SK-N-MC (cell line): ENCODE results near the gene FAM110A.
"Not testable (repeated sequence)": the region's sequence is repeated elsewhere in the genome, so short reads cannot be mapped to it uniquely, and the experiment has no call there.

Experiments used
- DNase-seq: peaks from one replicate; pipeline ENCODE4 v3.0.0-alpha.2; 2011; ENCODE audit warnings: low read depth, low spot score
- H3K27ac ChIP-seq: fragments of 200-600 bp; sonication (generic); 2 replicates; pipeline ENCODE4 v1.5.1; 2016; ENCODE audit warnings: mixed run types
- H3K36me3 ChIP-seq: fragments of 200-600 bp; sonication (generic); 2 replicates; pipeline ENCODE4 v1.6.1; 2017; ENCODE audit warnings: antibody characterized with exemption, low read length, mixed read lengths; ENCODE audit not compliant: insufficient read depth
- H3K4me3 ChIP-seq: fragments of 200-600 bp; sonication (generic); 2 replicates; pipeline ENCODE4 v1.5.1; 2016
- H3K9ac ChIP-seq: fragments of 200-600 bp; sonication (generic); 2 replicates; pipeline ENCODE4 v1.8.0; 2017; ENCODE audit warnings: mixed run types, mixed read lengths; ENCODE audit not compliant: insufficient read length
- H3K9me3 ChIP-seq: fragments of 200-600 bp; sonication (generic); 2 replicates; pipeline ENCODE4 v1.6.1; 2017; ENCODE audit warnings: low read depth, mild to moderate bottlenecking, antibody characterized with exemption, low read length, moderate library complexity, mixed read lengths
- EZH2 ChIP-seq: fragments of 200-600 bp; sonication (generic); IDR thresholded peaks from one replicate; pipeline ENCODE4 v1.6.1; 2017; ENCODE audit warnings: antibody characterized with exemption
- FOXP2 ChIP-seq: optimal IDR thresholded peaks from 2 replicates; pipeline ENCODE3; 2011; ENCODE audit warnings: mild to moderate bottlenecking, moderate library complexity; ENCODE audit not compliant: insufficient read depth; ENCODE audit errors: extremely low read length, control extremely low read depth
- POLR2AphosphoS5 ChIP-seq: IDR thresholded peaks from 2 replicates; pipeline ENCODE4 v1.6.1; 2012; ENCODE audit warnings: mild to moderate bottlenecking, low read depth, low read length, borderline replicate concordance

FAM110A gene

DNA sequence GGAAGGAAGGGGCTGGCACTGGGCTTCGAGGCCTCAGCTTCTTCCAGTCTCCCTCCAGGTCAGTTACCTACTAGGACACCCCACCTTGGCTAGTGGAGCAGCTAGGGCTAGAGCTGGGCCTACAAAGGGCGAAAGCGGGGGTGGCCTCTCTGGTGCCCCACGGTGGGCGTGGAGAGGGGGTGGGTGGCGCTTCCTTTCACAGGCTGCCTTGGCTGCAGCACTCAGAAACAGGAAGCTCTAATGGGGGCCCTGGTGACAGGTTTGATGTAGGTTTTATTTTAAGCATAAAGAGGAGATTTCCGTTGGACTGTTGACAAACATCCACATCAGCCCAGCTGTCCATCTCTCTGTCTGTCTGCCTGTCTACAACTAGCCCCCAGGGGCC, 13.4 kb downstream of the FAM110A start:
- H3K4me3 ChIP-seq: no peak overlapping the region
- no peak overlapping the region for H3K27ac ChIP-seq
- TF ChIP-seq EZH2: no peak
- TF ChIP-seq POLR2AphosphoS5: no peak
- no peak for TF ChIP-seq FOXP2
- no peak overlapping the region for H3K9ac ChIP-seq
- no peaks in the 10 kb centered on the region for H3K9me3 ChIP-seq
- DNase-seq: no peak
- H3K36me3 ChIP-seq: no peaks in the 10 kb centered on the region

DNA sequence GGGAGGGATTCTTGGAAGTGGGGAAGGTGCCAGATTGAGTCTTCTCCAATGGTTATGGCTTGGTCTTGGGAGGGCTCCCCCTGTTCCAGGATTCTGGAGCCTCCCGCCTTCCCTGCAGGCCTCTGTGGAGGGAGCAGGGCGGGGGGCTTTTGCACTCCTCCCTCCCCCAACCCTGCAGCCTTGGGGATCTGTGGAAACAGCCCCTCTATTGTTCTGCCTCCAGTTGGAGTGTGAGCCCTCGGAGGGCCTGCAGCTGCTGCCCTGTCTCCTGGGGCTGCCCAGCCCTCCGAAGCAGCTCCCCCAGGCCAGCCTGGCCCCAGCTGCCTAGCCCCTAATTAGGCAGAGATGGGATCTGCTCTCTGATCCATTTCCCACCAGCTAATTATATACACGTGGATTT, 14.7 kb downstream of the FAM110A start:
- Histone ChIP-seq H3K4me3 (no peak overlapping the region), H3K27ac (no peak overlapping the region), H3K36me3 (no peaks in the 10 kb centered on the region), H3K9ac (no peak overlapping the region), H3K9me3 (no peaks in the 10 kb centered on the region)
- TF ChIP-seq FOXP2: no peak
- no peak for TF ChIP-seq EZH2
- TF ChIP-seq POLR2AphosphoS5: no peak
- no peak for DNase-seq

- not testable (repeated sequence) for H3K9ac ChIP-seq, H3K27ac ChIP-seq, DNase-seq, H3K9me3 ChIP-seq, H3K4me3 ChIP-seq, H3K36me3 ChIP-seq
These were observed 15.2 kb downstream of the FAM110A start for GRCh38 chr20:848731-849130.

- no peak for DNase-seq
- TF ChIP-seq FOXP2: no peak
- TF ChIP-seq EZH2: no peak
- TF ChIP-seq POLR2AphosphoS5: no peak
- Histone ChIP-seq H3K4me3 (no peak overlapping the region), H3K9me3 (no peaks in the 10 kb centered on the region), H3K36me3 (no peaks in the 10 kb centered on the region), H3K9ac (no peak overlapping the region), H3K27ac (no peak overlapping the region)
These were observed 20.0 kb downstream of the FAM110A start for GRCh38 chr20:853406-853996.

DNA sequence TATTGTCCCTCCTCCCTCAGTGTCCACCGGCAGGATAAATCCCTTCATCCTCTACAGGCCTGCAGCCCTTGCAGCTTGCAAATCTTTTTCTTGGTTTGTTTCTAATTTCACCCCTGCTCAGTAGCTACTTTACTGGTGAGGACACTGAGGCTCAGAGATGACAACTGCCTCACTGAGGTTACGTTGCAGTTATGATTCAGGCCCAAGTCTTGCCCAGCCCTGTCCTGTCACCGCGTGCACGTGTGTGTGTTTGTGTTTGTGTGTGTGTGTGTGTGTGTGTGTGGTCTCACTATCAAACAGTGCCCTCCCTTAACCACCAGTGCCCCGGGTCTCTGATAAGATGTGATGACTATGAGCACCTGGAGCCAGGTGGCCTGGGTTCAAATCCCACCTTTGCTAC, 21.1 kb downstream of the FAM110A start:
- DNase-seq: no peak
- no peaks in the 10 kb centered on the region for H3K36me3 ChIP-seq
- no peak overlapping the region for H3K4me3 ChIP-seq
- no peak overlapping the region for H3K27ac ChIP-seq
- TF ChIP-seq POLR2AphosphoS5: no peak
- TF ChIP-seq FOXP2: no peak
- no peak for TF ChIP-seq EZH2
- H3K9me3 ChIP-seq: no peaks in the 10 kb centered on the region
- H3K9ac ChIP-seq: no peak overlapping the region

DNA sequence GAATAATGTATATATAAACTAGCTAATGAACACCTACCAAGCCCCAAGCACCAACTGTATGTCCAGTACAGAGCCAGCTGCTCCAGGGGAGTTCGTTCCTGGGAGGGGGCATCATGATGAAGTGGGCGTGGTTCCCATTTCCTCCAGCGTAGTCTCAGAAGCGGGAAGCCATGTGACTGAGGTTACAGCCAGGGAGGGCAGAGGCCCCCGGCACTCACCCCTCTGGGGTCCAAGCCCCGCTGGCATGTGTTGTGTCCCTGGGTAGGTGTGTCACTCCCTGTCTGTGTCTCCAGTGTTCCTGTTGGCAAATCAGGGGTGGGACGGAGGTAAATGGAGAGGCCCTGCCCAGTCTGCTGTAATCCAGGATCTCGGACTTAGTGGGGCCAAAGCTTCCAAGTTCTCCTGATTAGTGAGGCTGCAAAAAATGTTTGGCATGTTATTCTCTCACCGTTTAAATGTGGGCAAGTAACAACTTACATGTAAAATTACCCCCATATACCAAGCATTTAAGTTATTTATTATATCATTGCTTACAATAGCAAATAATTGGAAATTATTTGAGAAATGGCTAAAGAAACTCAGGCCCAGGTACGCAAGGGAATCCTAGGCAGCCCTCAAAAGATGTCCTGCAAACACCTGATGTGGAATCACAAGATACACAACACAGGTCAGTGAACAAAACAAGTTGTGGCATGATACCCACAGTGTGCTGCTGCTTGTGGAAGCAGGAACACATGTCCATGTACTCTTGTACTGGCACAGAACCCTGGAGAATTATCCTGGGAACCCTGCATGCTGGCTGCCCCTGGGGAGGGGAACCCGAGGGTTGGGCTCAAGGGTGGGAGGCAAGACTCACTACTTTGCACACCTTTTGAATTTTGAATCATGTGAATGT, 22.2 kb downstream of the FAM110A start:
- H3K4me3 ChIP-seq: no peak overlapping the region
- H3K9me3 ChIP-seq: no peaks in the 10 kb centered on the region
- no peak overlapping the region for H3K9ac ChIP-seq
- TF ChIP-seq POLR2AphosphoS5 (no peak), EZH2 (no peak), FOXP2 (no peak)
- no peak overlapping the region for H3K27ac ChIP-seq
- no peaks in the 10 kb centered on the region for H3K36me3 ChIP-seq
- no peak for DNase-seq

DNA sequence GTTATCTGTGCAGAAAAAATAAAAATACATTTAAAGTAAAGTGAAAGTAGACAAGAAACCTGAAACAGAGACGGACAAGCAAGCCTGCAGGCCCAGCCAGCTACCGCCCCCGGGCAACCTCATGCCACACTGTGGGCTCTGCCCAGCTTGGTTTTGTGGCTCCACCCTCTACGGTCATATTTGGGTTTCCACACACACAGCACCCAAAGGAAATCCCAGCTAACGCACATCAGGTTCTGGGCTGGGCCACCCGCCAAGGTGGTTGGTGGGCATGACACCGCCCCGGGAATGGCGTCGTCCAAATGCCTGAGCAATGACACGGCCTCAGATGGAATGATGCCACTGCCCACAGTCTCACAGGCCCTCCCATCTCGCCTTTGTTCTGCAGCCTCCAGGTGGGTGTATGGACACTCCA, 22.9 kb downstream of the FAM110A start:
- Histone ChIP-seq H3K9ac (no peak overlapping the region), H3K27ac (no peak overlapping the region), H3K4me3 (no peak overlapping the region), H3K36me3 (no peaks in the 10 kb centered on the region), H3K9me3 (no peaks in the 10 kb centered on the region)
- TF ChIP-seq FOXP2 (no peak), POLR2AphosphoS5 (no peak), EZH2 (no peak)
- DNase-seq: no peak

GRCh38 chr20:858011-858410, 24.5 kb downstream of the FAM110A start:
- Histone ChIP-seq H3K36me3 (no peaks in the 10 kb centered on the region), H3K9me3 (no peaks in the 10 kb centered on the region), H3K9ac (no peak overlapping the region), H3K27ac (no peak overlapping the region), H3K4me3 (no peak overlapping the region)
- no peak for DNase-seq
- TF ChIP-seq POLR2AphosphoS5 (no peak), EZH2 (no peak), FOXP2 (no peak)
